ENCODE measurements around the gene GRAMD4. TPM values are rescaled to one million over a fixed set of nuclear protein-coding genes. Genes with fewer than 3 reads are reported as not detected.

The GRAMD4 gene
- total RNA-seq, 2 donors from 2014 or later, result 118 to 141 TPM

DNA sequence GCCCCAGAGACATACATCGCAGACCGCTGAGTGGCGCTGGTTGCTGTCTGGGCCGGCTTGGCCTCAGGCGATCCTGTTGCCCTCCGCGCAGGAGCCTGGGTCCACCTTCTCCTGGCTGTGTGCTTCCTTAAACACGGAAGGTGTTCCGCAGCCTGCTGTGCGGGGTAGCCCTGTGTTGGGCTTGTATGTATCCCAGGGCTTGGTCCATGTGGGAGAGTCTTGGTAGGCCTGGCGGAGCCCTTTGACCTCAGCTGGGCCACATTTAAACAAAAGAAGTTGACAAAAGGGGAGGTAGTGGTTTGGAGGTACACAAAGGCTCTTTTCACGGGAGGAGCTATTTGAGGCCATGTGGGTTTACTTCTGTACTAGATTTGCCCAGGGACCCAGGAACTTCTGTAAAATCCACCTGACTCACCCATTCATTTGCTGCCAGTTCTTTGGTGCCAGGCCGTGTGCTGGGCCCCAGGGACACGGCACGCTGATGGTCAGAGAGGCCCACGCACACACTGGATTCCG, 11.0 kb upstream of the GRAMD4 start:
- H3K4me3 ChIP-seq, result no peak overlapping the region
- H3K27ac ChIP-seq, result peak overlapping the region; percentile 66
- peak; percentile 83 for DNase-seq
- H3K4me1 ChIP-seq, result peaks cover 16% of the 10 kb centered on the region
- H3K9me3 ChIP-seq, result no peaks in the 10 kb centered on the region
- intact Hi-C loops (cut with DNase I), result no loop called here
- H3K9ac ChIP-seq (ENCODE audit: low read depth in 2 of 2, low read length in 2 of 2), result peak overlapping the region; percentile 26 to 43
- TF ChIP-seq, protein P1, sequence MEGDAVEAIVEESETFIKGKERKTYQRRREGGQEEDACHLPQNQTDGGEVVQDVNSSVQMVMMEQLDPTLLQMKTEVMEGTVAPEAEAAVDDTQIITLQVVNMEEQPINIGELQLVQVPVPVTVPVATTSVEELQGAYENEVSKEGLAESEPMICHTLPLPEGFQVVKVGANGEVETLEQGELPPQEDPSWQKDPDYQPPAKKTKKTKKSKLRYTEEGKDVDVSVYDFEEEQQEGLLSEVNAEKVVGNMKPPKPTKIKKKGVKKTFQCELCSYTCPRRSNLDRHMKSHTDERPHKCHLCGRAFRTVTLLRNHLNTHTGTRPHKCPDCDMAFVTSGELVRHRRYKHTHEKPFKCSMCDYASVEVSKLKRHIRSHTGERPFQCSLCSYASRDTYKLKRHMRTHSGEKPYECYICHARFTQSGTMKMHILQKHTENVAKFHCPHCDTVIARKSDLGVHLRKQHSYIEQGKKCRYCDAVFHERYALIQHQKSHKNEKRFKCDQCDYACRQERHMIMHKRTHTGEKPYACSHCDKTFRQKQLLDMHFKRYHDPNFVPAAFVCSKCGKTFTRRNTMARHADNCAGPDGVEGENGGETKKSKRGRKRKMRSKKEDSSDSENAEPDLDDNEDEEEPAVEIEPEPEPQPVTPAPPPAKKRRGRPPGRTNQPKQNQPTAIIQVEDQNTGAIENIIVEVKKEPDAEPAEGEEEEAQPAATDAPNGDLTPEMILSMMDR (IDR thresholded peaks at IDR 0.05), result no peak
- H3K36me3 ChIP-seq, result no peaks in the 10 kb centered on the region
- H3K27me3 ChIP-seq, result no peaks in the 10 kb centered on the region

DNA sequence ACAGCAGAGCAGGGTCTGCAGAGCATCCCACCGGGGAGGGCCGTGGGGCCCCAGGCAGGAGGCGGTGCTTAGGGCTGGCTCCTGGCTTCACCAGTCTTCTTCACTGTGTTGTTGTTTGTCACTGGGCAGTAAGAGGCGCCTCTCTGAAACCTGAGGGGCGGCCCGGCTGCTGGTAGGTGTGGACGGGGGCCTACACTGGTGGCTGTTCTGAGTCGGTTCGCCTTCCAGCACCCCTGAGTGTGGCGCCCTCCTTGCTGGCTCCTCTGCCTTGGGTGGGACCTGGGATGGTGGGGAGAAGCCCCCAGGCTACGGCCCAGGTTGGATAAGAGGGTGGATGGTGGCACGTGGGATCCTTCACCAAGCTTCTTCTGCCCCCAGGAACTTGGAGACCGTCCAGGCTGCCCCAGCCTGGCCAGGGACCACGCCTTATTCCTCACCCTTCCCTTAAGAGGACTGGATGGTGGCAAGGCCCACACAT, 10.4 kb upstream of the GRAMD4 start:
- no peaks in the 10 kb centered on the region for H3K36me3 ChIP-seq
- no peak for DNase-seq
- peak overlapping the region in 1 of 2 donors; percentile 43 for H3K9ac ChIP-seq (ENCODE audit: low read depth in 2 of 2, low read length in 2 of 2)
- no peak overlapping the region for H3K4me3 ChIP-seq
- H3K4me1 ChIP-seq, result peaks cover 16% of the 10 kb centered on the region
- intact Hi-C loops (cut with DNase I), result loop anchor here (10.0 kb wide), 1 partner anchor 45 kb away; no protein-coding TSS in a partner anchor
- TF ChIP-seq, protein P1 (IDR thresholded peaks at IDR 0.05), result no peak
- H3K9me3 ChIP-seq, result no peaks in the 10 kb centered on the region
- H3K27ac ChIP-seq, result peak overlapping the region; percentile 66
- no peaks in the 10 kb centered on the region for H3K27me3 ChIP-seq

DNA sequence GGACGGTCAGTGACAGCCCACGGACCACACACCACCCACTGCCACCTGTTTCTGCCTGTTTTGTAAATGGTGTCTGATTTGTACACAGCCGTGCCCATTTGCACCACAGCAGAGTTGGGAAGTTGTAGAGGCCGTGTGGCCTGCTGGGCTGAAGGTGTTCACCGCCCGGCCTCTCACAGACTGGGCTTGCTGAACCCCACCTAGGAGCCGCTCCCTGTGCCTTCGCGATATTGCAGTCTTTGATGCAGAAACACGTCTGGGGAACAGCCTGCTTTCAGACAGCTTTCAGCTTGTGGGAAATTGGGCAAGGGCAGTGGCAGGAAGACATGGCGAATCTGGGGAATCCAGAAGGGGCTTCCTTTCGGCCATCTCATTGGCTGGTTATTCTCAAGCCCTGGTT, 9.8 kb upstream of the GRAMD4 start:
- Histone ChIP-seq H3K27ac (no peak overlapping the region), H3K27me3 (no peaks in the 10 kb centered on the region), H3K4me3 (no peak overlapping the region), H3K9ac (ENCODE audit: low read depth in 2 of 2, low read length in 2 of 2) (peak overlapping the region in 1 of 2 donors; percentile 19), H3K4me1 (peaks cover 16% of the 10 kb centered on the region), H3K36me3 (no peaks in the 10 kb centered on the region), H3K9me3 (no peaks in the 10 kb centered on the region)
- no peak for DNase-seq
- intact Hi-C loops (cut with DNase I), result loop anchor here (10.0 kb wide), 1 partner anchor 46 kb away; no protein-coding TSS in a partner anchor
- TF ChIP-seq, protein P1 (IDR thresholded peaks at IDR 0.05), result no peak

DNA sequence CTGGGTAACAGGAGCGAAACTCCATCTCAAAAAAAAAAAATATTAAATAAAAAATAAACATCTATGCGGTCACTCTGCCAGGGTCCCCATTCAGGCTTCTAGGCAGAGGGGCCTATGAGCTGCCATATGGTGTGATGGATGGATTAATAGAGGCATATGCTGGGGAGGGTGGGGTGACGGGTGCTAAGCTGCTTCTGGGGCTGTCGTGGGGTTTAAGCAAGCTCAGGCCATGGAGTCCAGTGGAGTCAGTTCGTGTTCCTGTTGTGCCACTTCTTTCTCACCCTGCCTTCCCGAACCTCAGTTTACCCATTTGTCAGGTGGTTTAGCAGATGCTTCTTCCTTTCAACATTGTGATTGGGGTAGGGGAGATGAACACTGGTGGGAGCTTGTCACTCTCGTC, 9.0 kb upstream of the GRAMD4 start:
- Histone ChIP-seq H3K27ac (no peak overlapping the region), H3K9me3 (no peaks in the 10 kb centered on the region), H3K4me1 (peaks cover 16% of the 10 kb centered on the region), H3K27me3 (no peaks in the 10 kb centered on the region), H3K4me3 (no peak overlapping the region), H3K36me3 (no peaks in the 10 kb centered on the region), H3K9ac (ENCODE audit: low read depth in 2 of 2, low read length in 2 of 2) (no peak overlapping the region)
- no peak for DNase-seq
- TF ChIP-seq, protein P1 (IDR thresholded peaks at IDR 0.05), result no peak
- intact Hi-C loops (cut with DNase I), result loop anchor here (10.0 kb wide), 1 partner anchor 46 kb away; no protein-coding TSS in a partner anchor

DNA sequence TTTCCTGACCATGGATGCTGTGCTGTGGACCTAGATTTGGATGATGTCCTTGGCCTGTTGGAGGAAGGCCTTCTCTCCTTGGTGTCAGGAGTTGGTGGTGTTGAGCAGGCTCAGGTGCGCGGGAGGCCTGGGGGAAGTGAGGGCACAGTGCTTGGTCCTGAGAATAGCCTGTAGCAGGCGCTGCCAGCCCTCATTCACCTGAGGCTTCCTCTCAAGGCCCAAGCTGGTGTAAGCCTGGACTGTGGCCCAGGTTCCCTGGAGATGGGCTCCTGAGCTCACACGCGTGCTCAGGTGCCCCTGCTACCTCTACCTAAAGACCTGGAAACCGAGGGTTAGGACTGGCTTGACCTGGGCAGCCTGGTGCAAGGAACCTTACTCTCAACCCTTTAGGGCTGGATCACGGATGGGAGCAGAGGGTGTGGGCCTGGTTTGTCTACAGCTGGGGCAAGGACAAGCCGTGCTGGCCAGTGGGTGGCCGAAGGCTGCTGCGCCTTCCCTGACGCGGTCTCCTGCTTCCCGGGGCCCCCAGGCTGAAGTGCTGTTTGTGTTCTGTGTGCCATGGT, 7.8 kb upstream of the GRAMD4 start:
- Histone ChIP-seq H3K9me3 (no peaks in the 10 kb centered on the region), H3K36me3 (no peaks in the 10 kb centered on the region), H3K27ac (peak overlapping the region; percentile 34), H3K27me3 (no peaks in the 10 kb centered on the region), H3K4me3 (no peak overlapping the region), H3K9ac (ENCODE audit: low read depth in 2 of 2, low read length in 2 of 2) (peak overlapping the region; percentile 62 to 68), H3K4me1 (peaks cover 16% of the 10 kb centered on the region)
- intact Hi-C loops (cut with DNase I), result loop anchor here (10.0 kb wide), 1 partner anchor 48 kb away; no protein-coding TSS in a partner anchor
- DNase-seq, result no peak
- TF ChIP-seq, protein P1 (IDR thresholded peaks at IDR 0.05), result no peak
